ENCODE data around the gene MON2. TPM values are rescaled to one million over a fixed set of nuclear protein-coding genes. Genes with fewer than 3 reads are reported as not detected.

Gene MON2
- total RNA-seq, 4 donors from 2014 or later = 54.3 to 212 (median 61.9) TPM

DNA sequence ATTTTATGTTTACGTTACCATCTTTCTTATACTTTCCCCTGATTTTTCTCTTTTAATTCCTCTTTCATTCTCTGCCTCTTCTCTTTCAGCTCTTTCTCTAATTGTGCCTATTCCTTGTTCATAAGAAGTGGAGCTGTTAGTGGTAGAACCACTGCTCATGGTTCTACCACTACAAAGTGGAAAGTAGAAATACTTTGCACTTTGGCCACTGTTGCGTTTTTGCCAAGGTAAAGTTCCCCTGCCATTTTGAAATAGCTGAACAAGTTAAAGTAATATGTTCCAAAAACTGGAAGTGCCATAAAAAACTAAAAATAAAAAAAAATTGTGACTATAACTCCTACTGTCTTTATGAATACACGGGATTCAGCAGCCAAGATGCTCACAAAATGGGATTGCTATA lies 130.6 kb downstream of the MON2 start:
- no peaks in the 10 kb centered on the region for H3K9me3 ChIP-seq
- H3K27me3 ChIP-seq = no peaks in the 10 kb centered on the region
- no peak overlapping the region for H3K27ac ChIP-seq
- no peak overlapping the region for H3K4me3 ChIP-seq
- peaks cover 4% of the 10 kb centered on the region for H3K36me3 ChIP-seq
- TF ChIP-seq POLR2A (IDR thresholded peaks at IDR 0.05) (no peak), EP300 (IDR thresholded peaks at IDR 0.05) (no peak), POLR2AphosphoS5 (IDR thresholded peaks at IDR 0.05) (no peak)
- TF ChIP-seq, protein P1, sequence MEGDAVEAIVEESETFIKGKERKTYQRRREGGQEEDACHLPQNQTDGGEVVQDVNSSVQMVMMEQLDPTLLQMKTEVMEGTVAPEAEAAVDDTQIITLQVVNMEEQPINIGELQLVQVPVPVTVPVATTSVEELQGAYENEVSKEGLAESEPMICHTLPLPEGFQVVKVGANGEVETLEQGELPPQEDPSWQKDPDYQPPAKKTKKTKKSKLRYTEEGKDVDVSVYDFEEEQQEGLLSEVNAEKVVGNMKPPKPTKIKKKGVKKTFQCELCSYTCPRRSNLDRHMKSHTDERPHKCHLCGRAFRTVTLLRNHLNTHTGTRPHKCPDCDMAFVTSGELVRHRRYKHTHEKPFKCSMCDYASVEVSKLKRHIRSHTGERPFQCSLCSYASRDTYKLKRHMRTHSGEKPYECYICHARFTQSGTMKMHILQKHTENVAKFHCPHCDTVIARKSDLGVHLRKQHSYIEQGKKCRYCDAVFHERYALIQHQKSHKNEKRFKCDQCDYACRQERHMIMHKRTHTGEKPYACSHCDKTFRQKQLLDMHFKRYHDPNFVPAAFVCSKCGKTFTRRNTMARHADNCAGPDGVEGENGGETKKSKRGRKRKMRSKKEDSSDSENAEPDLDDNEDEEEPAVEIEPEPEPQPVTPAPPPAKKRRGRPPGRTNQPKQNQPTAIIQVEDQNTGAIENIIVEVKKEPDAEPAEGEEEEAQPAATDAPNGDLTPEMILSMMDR (IDR thresholded peaks at IDR 0.05) = no peak
- H3K4me1 ChIP-seq = peaks cover 9% of the 10 kb centered on the region
- DNase-seq (ENCODE audit: low spot score in 2 of 2) = no peak
- 92% methylated on average over 3 of the region's 3 CpGs for WGBS

DNA sequence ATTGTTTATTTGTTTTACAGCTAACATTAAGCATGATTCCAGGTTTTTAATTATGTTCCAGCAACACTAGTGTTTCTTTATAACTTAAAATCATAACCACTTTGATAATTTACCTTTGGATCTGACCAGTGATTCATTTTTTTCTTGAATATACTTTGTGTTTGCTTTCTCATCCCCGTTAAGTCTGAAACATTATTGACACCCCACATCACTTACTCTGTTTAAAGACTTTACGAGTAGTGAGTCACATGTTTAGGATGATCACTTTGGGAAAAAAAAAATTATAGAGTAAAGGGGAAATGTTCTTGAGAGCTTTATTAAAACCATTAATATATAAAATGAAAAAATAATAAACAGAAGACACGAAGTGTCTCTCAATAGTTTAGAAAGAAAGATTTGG lies 132.2 kb downstream of the MON2 start:
- peaks cover 10% of the 10 kb centered on the region for H3K4me1 ChIP-seq
- 92% methylated on average over 3 of the region's 3 CpGs for WGBS
- no peaks in the 10 kb centered on the region for H3K9me3 ChIP-seq
- H3K4me3 ChIP-seq = no peak overlapping the region
- H3K36me3 ChIP-seq = no peaks in the 10 kb centered on the region
- no peaks in the 10 kb centered on the region for H3K27me3 ChIP-seq
- DNase-seq (ENCODE audit: low spot score in 2 of 2) = no peak
- TF ChIP-seq, protein P1 (IDR thresholded peaks at IDR 0.05) = no peak
- TF ChIP-seq EP300 (IDR thresholded peaks at IDR 0.05) (no peak), POLR2AphosphoS5 (IDR thresholded peaks at IDR 0.05) (no peak), POLR2A (IDR thresholded peaks at IDR 0.05) (no peak)
- H3K27ac ChIP-seq = no peak overlapping the region

DNA sequence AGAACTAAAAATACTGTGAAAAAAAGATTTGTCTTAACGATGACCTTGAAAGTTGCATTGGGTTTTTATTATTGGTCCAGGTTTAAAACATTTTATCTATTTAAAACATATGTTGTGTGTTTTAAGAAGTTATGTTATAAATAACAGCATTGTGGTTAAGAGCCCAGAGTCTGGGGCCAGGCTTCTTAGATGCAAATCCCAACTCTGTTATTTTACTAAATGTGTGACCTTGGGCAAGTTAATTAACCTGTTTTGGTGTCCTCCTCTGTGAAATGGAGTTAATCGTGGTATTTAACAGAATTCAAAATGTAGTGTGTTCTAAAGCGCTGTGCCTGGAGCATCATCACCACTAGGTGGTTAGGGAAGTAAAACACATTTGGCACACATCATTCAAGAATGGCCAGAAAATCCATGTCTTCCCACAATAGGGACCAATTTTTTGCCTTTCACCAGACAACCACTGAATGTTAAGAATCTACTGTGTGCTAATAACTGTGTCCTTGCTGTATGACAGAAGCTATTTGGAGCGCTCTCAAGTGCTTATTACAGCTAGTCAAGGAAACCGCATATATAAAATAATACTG lies 133.3 kb downstream of the MON2 start:
- H3K36me3 ChIP-seq = no peaks in the 10 kb centered on the region
- no peak overlapping the region for H3K27ac ChIP-seq
- no peak overlapping the region for H3K4me3 ChIP-seq
- TF ChIP-seq POLR2A (IDR thresholded peaks at IDR 0.05) = no peak
- TF ChIP-seq, protein P1 (IDR thresholded peaks at IDR 0.05) = no peak
- TF ChIP-seq POLR2AphosphoS5 (IDR thresholded peaks at IDR 0.05) = no peak
- no peak for TF ChIP-seq EP300 (IDR thresholded peaks at IDR 0.05)
- H3K27me3 ChIP-seq = no peaks in the 10 kb centered on the region
- no peak for DNase-seq (ENCODE audit: low spot score in 2 of 2)
- peaks cover 21% of the 10 kb centered on the region for H3K4me1 ChIP-seq
- 88% methylated on average over 5 of the region's 5 CpGs for WGBS
- no peaks in the 10 kb centered on the region for H3K9me3 ChIP-seq

DNA sequence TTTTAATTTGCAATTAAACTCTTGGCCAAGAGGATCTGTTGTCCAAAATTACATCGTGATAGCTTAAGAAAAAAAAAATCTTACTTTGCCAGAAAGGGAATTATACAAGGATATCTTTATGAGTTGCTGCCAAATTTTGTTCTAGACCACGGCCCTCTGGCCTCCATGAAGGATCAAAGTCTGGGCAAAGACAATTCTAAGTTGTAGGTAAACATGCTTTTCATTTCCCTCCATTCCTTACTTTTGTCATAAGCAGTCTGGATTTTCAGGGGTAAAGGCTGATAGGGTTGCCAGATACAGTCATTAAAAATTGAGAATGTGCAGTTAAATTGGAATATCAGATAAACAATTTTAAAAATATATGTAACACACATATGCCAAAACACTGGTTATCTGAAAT lies 135.1 kb downstream of the MON2 start:
- Histone ChIP-seq H3K27ac (peak overlapping the region; percentile 99), H3K36me3 (no peaks in the 10 kb centered on the region), H3K27me3 (no peaks in the 10 kb centered on the region), H3K4me3 (peak overlapping the region; percentile 86), H3K9me3 (no peaks in the 10 kb centered on the region), H3K4me1 (peaks cover 35% of the 10 kb centered on the region)
- 13% methylated on average over 2 of the region's 2 CpGs for WGBS
- TF ChIP-seq POLR2A (IDR thresholded peaks at IDR 0.05) = no peak
- TF ChIP-seq, protein P1 (IDR thresholded peaks at IDR 0.05) = no peak
- TF ChIP-seq POLR2AphosphoS5 (IDR thresholded peaks at IDR 0.05) = no peak
- no peak for TF ChIP-seq EP300 (IDR thresholded peaks at IDR 0.05)
- DNase-seq (ENCODE audit: low spot score in 2 of 2) = no peak

DNA sequence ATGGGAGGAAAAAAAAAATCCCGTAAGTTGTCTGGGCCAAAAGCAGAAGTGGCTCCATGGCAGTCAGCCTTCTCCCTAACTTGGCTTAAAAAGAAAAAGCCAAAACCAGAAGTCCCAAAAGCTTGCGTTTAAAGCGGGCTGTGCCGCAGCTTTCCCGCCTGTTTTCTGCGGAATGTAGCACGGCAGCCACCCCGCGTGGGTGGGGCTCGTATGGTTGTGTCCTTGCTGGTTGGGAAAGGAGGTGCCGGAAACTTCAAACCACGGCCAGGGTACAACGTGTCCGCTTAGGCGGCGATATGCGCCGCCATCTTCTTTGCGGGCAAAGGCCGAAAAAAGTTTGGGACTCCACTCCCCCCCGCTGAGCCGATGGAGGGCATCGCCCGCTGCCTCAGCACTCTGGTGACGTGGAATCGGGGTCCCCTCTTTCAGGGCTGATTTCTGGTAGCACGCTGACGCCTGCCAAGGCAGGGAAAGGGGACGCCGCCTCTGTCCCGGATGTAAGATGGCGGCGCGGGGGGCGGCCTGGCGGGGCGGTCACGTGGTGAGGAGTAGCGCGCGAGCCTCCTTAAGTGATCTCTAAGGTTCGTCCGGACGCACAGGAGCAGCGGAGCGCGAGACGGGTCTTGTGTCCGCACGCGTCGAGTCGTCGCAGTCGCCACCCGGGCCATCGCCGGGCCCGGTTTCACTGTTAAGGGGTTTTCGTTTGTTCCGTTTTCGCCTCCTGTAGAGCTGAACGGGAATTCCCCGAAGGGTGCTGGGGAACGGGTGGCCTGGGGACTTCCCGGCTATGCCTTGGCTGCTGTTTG lies 135.8 kb downstream of the MON2 start:
- Histone ChIP-seq H3K36me3 (no peaks in the 10 kb centered on the region), H3K4me1 (peaks cover 36% of the 10 kb centered on the region), H3K27ac (peak overlapping the region; percentile 99), H3K27me3 (no peaks in the 10 kb centered on the region), H3K9me3 (no peaks in the 10 kb centered on the region), H3K4me3 (peak overlapping the region; percentile 86)
- TF ChIP-seq POLR2A (IDR thresholded peaks at IDR 0.05) = peak in 1 of 2 donors; percentile 7
- TF ChIP-seq POLR2AphosphoS5 (IDR thresholded peaks at IDR 0.05) = peak in 2 of 3 donors; percentile 22 to 66
- no peak for TF ChIP-seq EP300 (IDR thresholded peaks at IDR 0.05)
- TF ChIP-seq, protein P1 (IDR thresholded peaks at IDR 0.05) = no peak
- under 1% methylated on average over 30 of the region's 66 CpGs for WGBS
- DNase-seq (ENCODE audit: low spot score in 2 of 2) = peak; percentile 94 to 96
